ENCODE measurements around the gene ACSL5.
"Not testable (repeated sequence)": the region's sequence is repeated elsewhere in the genome, so short reads cannot be mapped to it uniquely, and the experiment has no call there.

The ACSL5 gene

GRCh38 chr10:112393827-112394226 is 19.9 kb downstream of the ACSL5 start:
- intact Hi-C loops (cut with micrococcal nuclease) = no loop called here
- Mint-ChIP-seq H3K4me3 (no peak overlapping the region), H3K27ac (no peak overlapping the region), H3K27me3 (no peaks in the 10 kb centered on the region), H3K36me3 (ENCODE audit: low read depth) (peaks cover 8% of the 10 kb centered on the region), H3K9me3 (no peaks in the 10 kb centered on the region), H3K4me1 (ENCODE audit: low read depth) (peaks cover 10% of the 10 kb centered on the region)

DNA sequence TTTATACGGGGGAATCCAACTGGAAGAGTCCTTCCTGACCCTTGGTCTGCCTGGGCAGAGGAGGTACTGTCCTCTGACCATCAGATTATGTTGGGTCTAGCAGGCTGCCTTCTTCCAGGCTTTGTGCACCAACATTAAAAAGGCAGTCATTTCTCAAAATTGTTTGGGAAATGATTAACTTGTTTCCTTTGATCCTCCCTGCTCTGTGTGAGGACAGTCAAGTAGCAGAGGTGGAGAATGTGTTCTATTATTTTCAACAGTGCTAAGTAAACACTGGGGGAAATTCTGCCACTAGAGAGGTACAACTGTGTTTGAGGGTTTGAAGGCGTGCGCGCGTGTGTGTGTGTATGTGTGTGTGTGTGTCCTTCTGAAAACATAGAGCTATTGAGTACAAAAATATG is 20.6 kb downstream of the ACSL5 start:
- intact Hi-C loops (cut with micrococcal nuclease) = no loop called here
- no peak overlapping the region for H3K4me3 Mint-ChIP-seq

GRCh38 chr10:112395809-112396530 is 22.1 kb downstream of the ACSL5 start:
- Mint-ChIP-seq H3K4me3 (no peak overlapping the region), H3K9me3 (no peaks in the 10 kb centered on the region), H3K36me3 (ENCODE audit: low read depth) (peaks cover 19% of the 10 kb centered on the region), H3K4me1 (ENCODE audit: low read depth) (no peaks in the 10 kb centered on the region), H3K27me3 (no peaks in the 10 kb centered on the region), H3K27ac (no peak overlapping the region)
- intact Hi-C loops (cut with micrococcal nuclease) = no loop called here

More for the DNA sequence above, 20.6 kb downstream of the ACSL5 start:
- H3K4me1 Mint-ChIP-seq (ENCODE audit: low read depth) = peaks cover 3% of the 10 kb centered on the region
- H3K27ac Mint-ChIP-seq = no peak overlapping the region
- H3K9me3 Mint-ChIP-seq = no peaks in the 10 kb centered on the region
- peaks cover 13% of the 10 kb centered on the region for H3K36me3 Mint-ChIP-seq (ENCODE audit: low read depth)
- no peaks in the 10 kb centered on the region for H3K27me3 Mint-ChIP-seq

DNA sequence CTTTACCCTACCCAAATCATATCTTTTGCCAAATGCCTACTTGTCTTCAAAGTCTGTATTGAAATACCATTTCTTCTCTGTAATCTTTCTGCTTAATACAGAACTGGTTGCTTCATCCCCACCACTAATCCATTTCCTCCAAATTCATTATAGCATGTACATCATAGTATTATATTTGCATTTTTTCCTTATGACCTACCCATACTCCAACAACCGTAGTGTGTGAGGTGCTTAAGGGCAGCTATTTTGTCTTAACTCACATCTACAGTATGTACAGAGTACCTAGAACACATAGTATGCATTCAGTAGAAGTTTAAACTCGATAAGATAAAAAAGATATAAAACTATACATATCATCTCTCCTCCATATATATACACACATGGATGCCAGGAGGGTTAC is 23.7 kb downstream of the ACSL5 start:
- no peak overlapping the region for H3K27ac Mint-ChIP-seq
- intact Hi-C loops (cut with micrococcal nuclease) = no loop called here
- H3K4me3 Mint-ChIP-seq = no peak overlapping the region
- no peaks in the 10 kb centered on the region for H3K9me3 Mint-ChIP-seq
- peaks cover 31% of the 10 kb centered on the region for H3K36me3 Mint-ChIP-seq (ENCODE audit: low read depth)
- H3K27me3 Mint-ChIP-seq = no peaks in the 10 kb centered on the region
- no peaks in the 10 kb centered on the region for H3K4me1 Mint-ChIP-seq (ENCODE audit: low read depth)

DNA sequence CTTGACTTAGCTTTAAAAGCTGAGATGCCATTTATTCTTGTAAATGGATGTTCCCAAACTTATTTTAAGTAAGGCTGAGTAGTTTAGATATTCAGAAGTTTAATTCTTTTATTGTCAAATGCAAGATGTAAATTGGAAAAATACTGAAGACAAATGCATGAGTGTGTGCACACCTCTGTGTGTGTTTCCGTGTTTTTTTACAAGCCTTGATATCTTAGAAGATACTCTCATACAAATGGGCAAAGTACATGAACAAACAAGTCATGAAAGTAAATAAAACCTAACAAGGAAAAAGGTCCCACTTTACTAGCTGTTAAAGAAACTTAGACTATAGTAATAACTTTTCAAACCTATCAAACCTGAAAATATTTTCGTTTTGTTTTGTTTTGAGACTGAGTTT is 29.0 kb downstream of the ACSL5 start:
- peaks cover 81% of the 10 kb centered on the region for H3K36me3 Mint-ChIP-seq (ENCODE audit: low read depth)
- H3K9me3 Mint-ChIP-seq = no peaks in the 10 kb centered on the region
- no peak overlapping the region for H3K4me3 Mint-ChIP-seq
- no peak overlapping the region for H3K27ac Mint-ChIP-seq
- intact Hi-C loops (cut with micrococcal nuclease) = no loop called here
- H3K4me1 Mint-ChIP-seq (ENCODE audit: low read depth) = no peaks in the 10 kb centered on the region
- no peaks in the 10 kb centered on the region for H3K27me3 Mint-ChIP-seq

- Mint-ChIP-seq H3K27ac (no peak overlapping the region), H3K9me3 (no peaks in the 10 kb centered on the region), H3K36me3 (ENCODE audit: low read depth) (peaks cover 83% of the 10 kb centered on the region), H3K4me3 (no peak overlapping the region), H3K4me1 (ENCODE audit: low read depth) (no peaks in the 10 kb centered on the region), H3K27me3 (no peaks in the 10 kb centered on the region)
- intact Hi-C loops (cut with micrococcal nuclease) = no loop called here
Measured at GRCh38 chr10:112404617-112405016, 30.7 kb downstream of the ACSL5 start.

- H3K4me1 Mint-ChIP-seq (ENCODE audit: low read depth); H3K9me3 Mint-ChIP-seq; H3K27me3 Mint-ChIP-seq; H3K27ac Mint-ChIP-seq; H3K4me3 Mint-ChIP-seq; intact Hi-C loops (cut with micrococcal nuclease): not testable (repeated sequence)
- peaks cover 93% of the 10 kb centered on the region for H3K36me3 Mint-ChIP-seq (ENCODE audit: low read depth)
Measured at GRCh38 chr10:112406806-112407205, 32.9 kb downstream of the ACSL5 start.

DNA sequence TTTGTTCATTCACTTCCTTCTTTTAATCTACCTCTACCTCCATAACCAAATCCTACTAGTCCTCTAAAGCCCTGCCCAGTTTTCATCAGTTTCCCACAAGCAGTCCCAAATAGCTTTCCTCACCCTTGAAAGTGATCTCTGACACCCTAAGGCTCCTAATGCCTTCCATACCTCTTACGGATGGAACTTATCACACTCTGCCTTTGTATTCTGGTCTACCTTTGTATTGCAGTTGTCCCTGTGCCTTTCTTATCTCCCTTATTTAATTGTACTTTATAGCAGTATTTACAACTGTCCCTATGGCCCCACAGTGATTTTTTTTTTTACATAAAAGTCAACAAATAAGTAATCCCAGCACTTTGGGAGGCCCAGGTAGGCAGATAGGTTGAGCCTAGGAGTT is 33.8 kb downstream of the ACSL5 start:
- H3K4me1 Mint-ChIP-seq (ENCODE audit: low read depth) = no peaks in the 10 kb centered on the region
- no peak overlapping the region for H3K4me3 Mint-ChIP-seq
- H3K27me3 Mint-ChIP-seq = no peaks in the 10 kb centered on the region
- H3K36me3 Mint-ChIP-seq (ENCODE audit: low read depth) = peaks cover 94% of the 10 kb centered on the region
- no peak overlapping the region for H3K27ac Mint-ChIP-seq
- H3K9me3 Mint-ChIP-seq = no peaks in the 10 kb centered on the region
- intact Hi-C loops (cut with micrococcal nuclease) = no loop called here

GRCh38 chr10:112409299-112409698 is 35.4 kb downstream of the ACSL5 start:
- Mint-ChIP-seq H3K4me1 (ENCODE audit: low read depth) (no peaks in the 10 kb centered on the region), H3K9me3 (no peaks in the 10 kb centered on the region), H3K27me3 (no peaks in the 10 kb centered on the region), H3K4me3 (no peak overlapping the region), H3K27ac (no peak overlapping the region), H3K36me3 (ENCODE audit: low read depth) (peaks cover 94% of the 10 kb centered on the region)
- intact Hi-C loops (cut with micrococcal nuclease) = no loop called here

DNA sequence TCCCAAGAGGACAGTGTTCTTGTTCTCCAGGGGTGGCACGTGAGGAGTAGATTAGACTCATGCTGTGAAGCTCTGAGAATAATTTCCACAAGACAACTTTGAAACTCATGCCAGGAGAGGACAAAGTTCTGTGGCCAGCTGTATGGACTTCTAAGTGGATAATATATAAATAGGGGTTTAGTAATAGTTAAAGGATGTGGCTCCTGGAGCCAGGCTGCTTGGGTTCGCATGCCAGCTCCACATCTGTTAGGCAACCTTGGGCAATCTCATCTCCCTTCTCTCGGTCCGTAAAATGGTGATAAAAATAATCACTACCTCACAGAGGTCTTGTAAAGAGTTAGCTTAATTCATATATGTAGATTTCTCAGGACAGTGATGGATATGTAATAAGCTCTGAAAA is 35.8 kb downstream of the ACSL5 start:
- Mint-ChIP-seq H3K36me3 (ENCODE audit: low read depth) (peaks cover 94% of the 10 kb centered on the region), H3K9me3 (no peaks in the 10 kb centered on the region), H3K27me3 (no peaks in the 10 kb centered on the region), H3K27ac (no peak overlapping the region), H3K4me1 (ENCODE audit: low read depth) (no peaks in the 10 kb centered on the region), H3K4me3 (no peak overlapping the region)
- intact Hi-C loops (cut with micrococcal nuclease) = no loop called here

GRCh38 chr10:112412696-112413095 is 38.8 kb downstream of the ACSL5 start:
- Mint-ChIP-seq H3K36me3 (ENCODE audit: low read depth) (peaks cover 97% of the 10 kb centered on the region), H3K27ac (no peak overlapping the region), H3K4me3 (no peak overlapping the region), H3K27me3 (no peaks in the 10 kb centered on the region), H3K4me1 (ENCODE audit: low read depth) (no peaks in the 10 kb centered on the region), H3K9me3 (no peaks in the 10 kb centered on the region)
- intact Hi-C loops (cut with micrococcal nuclease) = no loop called here

DNA sequence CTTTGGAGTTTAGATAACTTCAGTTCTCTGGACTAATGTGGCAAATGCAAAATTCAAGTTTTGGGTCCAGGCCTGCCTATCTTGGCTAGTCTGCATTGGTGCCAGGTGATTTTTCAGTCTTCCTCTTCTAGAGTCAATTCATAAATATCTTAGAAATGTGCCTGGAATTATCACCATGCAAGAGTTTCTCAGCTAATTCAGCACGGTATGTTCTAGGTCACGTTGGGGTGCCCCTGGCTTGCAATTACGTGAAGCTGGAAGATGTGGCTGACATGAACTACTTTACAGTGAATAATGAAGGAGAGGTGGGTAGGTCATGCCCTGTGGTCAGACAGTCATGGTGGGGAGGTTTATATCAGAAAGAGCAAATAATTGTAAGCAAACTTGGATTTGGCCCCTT is 47.8 kb downstream of the ACSL5 start:
- intact Hi-C loops (cut with micrococcal nuclease) = no loop called here
- H3K36me3 Mint-ChIP-seq (ENCODE audit: low read depth) = peaks cover 88% of the 10 kb centered on the region
- no peaks in the 10 kb centered on the region for H3K27me3 Mint-ChIP-seq
- H3K4me1 Mint-ChIP-seq (ENCODE audit: low read depth) = peaks cover 8% of the 10 kb centered on the region
- H3K27ac Mint-ChIP-seq = no peak overlapping the region
- H3K4me3 Mint-ChIP-seq = no peak overlapping the region
- H3K9me3 Mint-ChIP-seq = no peaks in the 10 kb centered on the region

DNA sequence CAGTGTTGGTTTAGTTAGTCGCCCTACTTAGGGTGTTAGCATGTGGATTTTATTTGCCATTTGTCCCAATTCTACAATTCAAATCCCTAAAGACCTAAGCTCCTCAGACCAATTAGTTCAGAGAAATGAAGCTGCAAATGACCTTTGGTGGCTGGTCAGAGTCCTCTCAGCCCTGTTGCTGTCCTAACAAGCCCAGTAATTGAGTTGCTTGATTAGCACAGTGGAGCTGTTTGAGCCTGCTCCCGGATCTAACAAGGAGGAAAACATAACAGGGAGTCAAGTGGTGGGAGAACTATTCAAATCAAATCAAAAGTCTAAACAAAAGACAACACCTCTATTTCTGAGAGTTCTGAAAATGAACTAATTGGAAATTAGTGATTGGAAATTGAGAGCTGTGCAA is 50.7 kb downstream of the ACSL5 start:
- Mint-ChIP-seq H3K9me3 (no peaks in the 10 kb centered on the region), H3K27ac (no peak overlapping the region), H3K4me1 (ENCODE audit: low read depth) (peaks cover 8% of the 10 kb centered on the region), H3K27me3 (no peaks in the 10 kb centered on the region), H3K4me3 (no peak overlapping the region), H3K36me3 (ENCODE audit: low read depth) (peaks cover 97% of the 10 kb centered on the region)
- intact Hi-C loops (cut with micrococcal nuclease) = no loop called here

DNA sequence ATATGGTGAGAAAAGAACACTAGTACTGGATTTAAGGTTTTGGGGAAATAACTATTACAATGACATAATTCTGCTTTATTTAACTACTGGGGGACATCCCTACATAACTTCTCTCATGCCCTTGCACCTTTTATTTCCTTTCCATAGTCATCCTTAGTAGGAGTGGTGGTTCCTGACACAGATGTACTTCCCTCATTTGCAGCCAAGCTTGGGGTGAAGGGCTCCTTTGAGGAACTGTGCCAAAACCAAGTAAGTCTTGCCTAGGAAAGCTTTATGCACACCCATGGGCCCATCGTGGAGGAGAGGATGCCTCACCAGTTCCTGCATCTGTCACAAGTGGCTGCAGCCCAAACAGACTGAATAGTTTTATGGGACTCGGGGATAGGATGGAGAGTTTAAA is 52.2 kb downstream of the ACSL5 start:
- peaks cover 97% of the 10 kb centered on the region for H3K36me3 Mint-ChIP-seq (ENCODE audit: low read depth)
- peaks cover 8% of the 10 kb centered on the region for H3K4me1 Mint-ChIP-seq (ENCODE audit: low read depth)
- H3K27me3 Mint-ChIP-seq = no peaks in the 10 kb centered on the region
- intact Hi-C loops (cut with micrococcal nuclease) = no loop called here
- H3K27ac Mint-ChIP-seq = no peak overlapping the region
- no peaks in the 10 kb centered on the region for H3K9me3 Mint-ChIP-seq
- no peak overlapping the region for H3K4me3 Mint-ChIP-seq

DNA sequence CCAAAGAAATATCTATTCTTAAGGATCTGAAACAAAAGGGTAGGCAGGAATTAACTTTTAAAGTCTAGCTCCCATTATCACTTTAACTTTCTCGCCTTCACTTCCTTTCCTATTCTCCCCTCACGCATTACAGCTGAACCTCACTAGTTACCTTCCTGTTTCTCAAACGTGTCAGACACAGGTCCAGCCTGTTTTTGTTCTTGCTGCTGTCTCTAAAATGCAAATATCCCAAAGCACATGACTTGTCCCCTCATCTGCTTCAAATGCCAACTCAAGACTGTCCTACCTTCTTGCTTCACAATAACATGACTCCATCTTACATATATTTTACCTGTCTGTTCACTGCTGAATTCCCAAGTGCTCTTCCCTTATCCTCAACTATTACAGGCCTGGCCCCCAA is 55.2 kb downstream of the ACSL5 start:
- H3K27me3 Mint-ChIP-seq = no peaks in the 10 kb centered on the region
- H3K4me3 Mint-ChIP-seq = no peak overlapping the region
- H3K4me1 Mint-ChIP-seq (ENCODE audit: low read depth) = peaks cover 12% of the 10 kb centered on the region
- no peaks in the 10 kb centered on the region for H3K9me3 Mint-ChIP-seq
- peaks cover 87% of the 10 kb centered on the region for H3K36me3 Mint-ChIP-seq (ENCODE audit: low read depth)
- intact Hi-C loops (cut with micrococcal nuclease) = no loop called here
- H3K27ac Mint-ChIP-seq = no peak overlapping the region

Measured in dendritic cell treated with granulocyte-macrophage colony-stimulating factor and Interleukin-4, amounts not matched to agents 40 ng/mL and 50 ng/mL, for 4 days (primary cell).